SK-N-SH treated with all-trans-retinoic acid at 6 μM for 48 hours (cell line): ENCODE measurements around the gene DNAH8.
"Not testable (repeated sequence)": the region's sequence is repeated elsewhere in the genome, so short reads cannot be mapped to it uniquely, and the experiment has no call there.

Experiments
- ARNTL ChIP-seq: fragments of 450-650 bp; formaldehyde crosslinking; IDR thresholded peaks from 2 replicates; pipeline ENCODE4 v1.5.0; 2020; ENCODE audit warnings: low read depth, mild to moderate bottlenecking, moderate library complexity, borderline replicate concordance
- BACH2 ChIP-seq: fragments of 250-450 bp; sonication (Bioruptor Pico); IDR thresholded peaks from 2 replicates; pipeline ENCODE4 v1.9.0; 2021; ENCODE audit warnings: mild to moderate bottlenecking, borderline replicate concordance
- CSDC2 ChIP-seq: fragments of 250-450 bp; sonication (Bioruptor Pico); IDR thresholded peaks from 2 replicates; pipeline ENCODE4 v1.5.0; 2020; ENCODE audit warnings: mild to moderate bottlenecking, moderate library complexity
- GLIS3 ChIP-seq: fragments of 250-450 bp; sonication (Bioruptor Pico); IDR thresholded peaks from 2 replicates; pipeline ENCODE4 v1.5.0; 2020; ENCODE audit warnings: mild to moderate bottlenecking, moderate library complexity
- OSR1 ChIP-seq: fragments of 250-450 bp; sonication (Bioruptor Pico); IDR thresholded peaks from 2 replicates; pipeline ENCODE4 v1.8.0; 2022; ENCODE audit warnings: moderate library complexity, mild to moderate bottlenecking, inconsistent platforms
- PPARA ChIP-seq: fragments of 250-450 bp; sonication (Bioruptor Pico); IDR thresholded peaks from 2 replicates; pipeline ENCODE4 v1.5.0; 2020; ENCODE audit warnings: mild to moderate bottlenecking, borderline replicate concordance
- TOX ChIP-seq: fragments of 250-450 bp; sonication (Bioruptor Pico); IDR thresholded peaks from 2 replicates; pipeline ENCODE4 v1.8.0; 2021; ENCODE audit warnings: mild to moderate bottlenecking, moderate library complexity, borderline replicate concordance
- ZFP3 ChIP-seq: fragments of 250-450 bp; sonication (Bioruptor Pico); IDR thresholded peaks from 2 replicates; pipeline ENCODE4 v1.5.0; 2020; ENCODE audit warnings: mild to moderate bottlenecking, moderate library complexity
- ZNF565 ChIP-seq: fragments of 450-650 bp; formaldehyde crosslinking; conservative IDR thresholded peaks from 2 replicates; pipeline ENCODE4 v1.5.0; 2020; ENCODE audit warnings: low read depth, mild to moderate bottlenecking, moderate library complexity
- ZNF70 ChIP-seq: fragments of 450-650 bp; formaldehyde crosslinking; IDR thresholded peaks from 2 replicates; pipeline ENCODE4 v1.5.0; 2020; ENCODE audit warnings: mild to moderate bottlenecking, moderate library complexity
- TF ChIP-seq, protein P1 (sequence below): fragments of 250-450 bp; sonication (Bioruptor Pico); IDR thresholded peaks from 2 replicates; pipeline ENCODE4 v1.5.0; 2020; ENCODE audit warnings: mild to moderate bottlenecking, moderate library complexity
- TF ChIP-seq, protein P2 (sequence below): fragments of 250-450 bp; sonication (Bioruptor Pico); IDR thresholded peaks from 2 replicates; pipeline ENCODE4 v1.8.0; 2020; ENCODE audit warnings: mild to moderate bottlenecking, moderate library complexity, borderline replicate concordance

DNA sequence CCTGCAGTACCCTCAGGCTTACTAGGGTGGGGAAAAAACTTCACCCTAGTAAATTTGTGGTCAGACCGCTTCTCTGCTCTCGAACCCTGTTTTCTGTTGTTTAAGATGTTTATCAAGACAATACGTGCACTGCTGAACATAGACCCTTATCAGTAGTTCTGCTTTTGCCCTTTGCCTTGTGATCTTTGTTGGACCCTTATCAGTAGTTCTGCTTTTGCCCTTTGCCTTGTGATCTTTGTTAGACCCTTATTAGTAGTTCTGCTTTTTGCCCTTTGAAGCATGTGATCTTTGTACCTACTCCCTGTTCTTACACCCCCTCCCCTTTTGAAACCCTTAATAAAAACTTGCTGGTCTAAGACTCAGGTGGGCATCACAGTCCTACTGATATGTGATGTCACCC, 15.4 kb upstream of the DNAH8 start:
- TF ChIP-seq CSDC2 (CRISPR knock-in tag); ZFP3; PPARA (CRISPR knock-in tag); OSR1 (CRISPR knock-in tag); ZNF565 (CRISPR knock-in tag); TOX (CRISPR knock-in tag); BACH2 (CRISPR knock-in tag); ARNTL (CRISPR knock-in tag); ZNF70; GLIS3 (CRISPR knock-in tag): not testable (repeated sequence)
- TF ChIP-seq, protein P1, sequence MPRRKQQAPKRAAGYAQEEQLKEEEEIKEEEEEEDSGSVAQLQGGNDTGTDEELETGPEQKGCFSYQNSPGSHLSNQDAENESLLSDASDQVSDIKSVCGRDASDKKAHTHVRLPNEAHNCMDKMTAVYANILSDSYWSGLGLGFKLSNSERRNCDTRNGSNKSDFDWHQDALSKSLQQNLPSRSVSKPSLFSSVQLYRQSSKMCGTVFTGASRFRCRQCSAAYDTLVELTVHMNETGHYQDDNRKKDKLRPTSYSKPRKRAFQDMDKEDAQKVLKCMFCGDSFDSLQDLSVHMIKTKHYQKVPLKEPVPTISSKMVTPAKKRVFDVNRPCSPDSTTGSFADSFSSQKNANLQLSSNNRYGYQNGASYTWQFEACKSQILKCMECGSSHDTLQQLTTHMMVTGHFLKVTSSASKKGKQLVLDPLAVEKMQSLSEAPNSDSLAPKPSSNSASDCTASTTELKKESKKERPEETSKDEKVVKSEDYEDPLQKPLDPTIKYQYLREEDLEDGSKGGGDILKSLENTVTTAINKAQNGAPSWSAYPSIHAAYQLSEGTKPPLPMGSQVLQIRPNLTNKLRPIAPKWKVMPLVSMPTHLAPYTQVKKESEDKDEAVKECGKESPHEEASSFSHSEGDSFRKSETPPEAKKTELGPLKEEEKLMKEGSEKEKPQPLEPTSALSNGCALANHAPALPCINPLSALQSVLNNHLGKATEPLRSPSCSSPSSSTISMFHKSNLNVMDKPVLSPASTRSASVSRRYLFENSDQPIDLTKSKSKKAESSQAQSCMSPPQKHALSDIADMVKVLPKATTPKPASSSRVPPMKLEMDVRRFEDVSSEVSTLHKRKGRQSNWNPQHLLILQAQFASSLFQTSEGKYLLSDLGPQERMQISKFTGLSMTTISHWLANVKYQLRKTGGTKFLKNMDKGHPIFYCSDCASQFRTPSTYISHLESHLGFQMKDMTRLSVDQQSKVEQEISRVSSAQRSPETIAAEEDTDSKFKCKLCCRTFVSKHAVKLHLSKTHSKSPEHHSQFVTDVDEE (CRISPR knock-in tag) = not testable (repeated sequence)
- TF ChIP-seq, protein P2, sequence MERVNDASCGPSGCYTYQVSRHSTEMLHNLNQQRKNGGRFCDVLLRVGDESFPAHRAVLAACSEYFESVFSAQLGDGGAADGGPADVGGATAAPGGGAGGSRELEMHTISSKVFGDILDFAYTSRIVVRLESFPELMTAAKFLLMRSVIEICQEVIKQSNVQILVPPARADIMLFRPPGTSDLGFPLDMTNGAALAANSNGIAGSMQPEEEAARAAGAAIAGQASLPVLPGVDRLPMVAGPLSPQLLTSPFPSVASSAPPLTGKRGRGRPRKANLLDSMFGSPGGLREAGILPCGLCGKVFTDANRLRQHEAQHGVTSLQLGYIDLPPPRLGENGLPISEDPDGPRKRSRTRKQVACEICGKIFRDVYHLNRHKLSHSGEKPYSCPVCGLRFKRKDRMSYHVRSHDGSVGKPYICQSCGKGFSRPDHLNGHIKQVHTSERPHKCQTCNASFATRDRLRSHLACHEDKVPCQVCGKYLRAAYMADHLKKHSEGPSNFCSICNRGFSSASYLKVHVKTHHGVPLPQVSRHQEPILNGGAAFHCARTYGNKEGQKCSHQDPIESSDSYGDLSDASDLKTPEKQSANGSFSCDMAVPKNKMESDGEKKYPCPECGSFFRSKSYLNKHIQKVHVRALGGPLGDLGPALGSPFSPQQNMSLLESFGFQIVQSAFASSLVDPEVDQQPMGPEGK = not testable (repeated sequence)
